Astrocyte (in vitro differentiated cells and primary cell): ENCODE measurements around the gene LRRTM4. TPM values are rescaled to one million over a fixed set of nuclear protein-coding genes. Genes with fewer than 3 reads are reported as not detected.

Experiments
- DNase-seq: peaks from one replicate; pipeline ENCODE4 v3.0.0-alpha.2; 2010; ENCODE audit warnings: low read depth
- FAIRE-seq: peaks from 2 replicates; lab custom pipeline; 2011; peaks lifted over from hg19 to GRCh38; lab: Jason Lieb, UNC
- H2AFZ ChIP-seq: 2 replicates; pipeline ENCODE4 v1.6.0; 2012; ENCODE audit warnings: low read depth, low read length, inconsistent platforms
- H3K27ac ChIP-seq: 2 replicates; pipeline ENCODE4 v1.5.1; 2011; ENCODE audit warnings: low read depth, low read length, inconsistent platforms
- H3K27me3 ChIP-seq: 2 replicates; pipeline ENCODE4 v1.6.0; 2011; ENCODE audit warnings: low read length, inconsistent platforms; ENCODE audit not compliant: insufficient read depth
- H3K36me3 ChIP-seq: 2 replicates; pipeline ENCODE4 v1.5.1; 2011; ENCODE audit warnings: low read length, inconsistent platforms; ENCODE audit not compliant: insufficient read depth
- H3K4me1 ChIP-seq: 2 replicates; pipeline ENCODE4 v1.5.1; 2011; ENCODE audit warnings: low read length, inconsistent platforms; ENCODE audit not compliant: insufficient read depth
- H3K4me2 ChIP-seq: 2 replicates; pipeline ENCODE4 v1.6.0; 2012; ENCODE audit warnings: low read length, inconsistent platforms
- H3K4me3 ChIP-seq: 2 replicates; pipeline ENCODE4 v1.5.1; 2011; ENCODE audit warnings: low read depth, mild to moderate bottlenecking, low read length, inconsistent platforms; ENCODE audit not compliant: insufficient read depth
- H3K79me2 ChIP-seq: 2 replicates; pipeline ENCODE4 v1.6.0; 2012; ENCODE audit warnings: mild to moderate bottlenecking, low read length, inconsistent platforms; ENCODE audit not compliant: insufficient read depth
- H3K9ac ChIP-seq: 2 replicates; pipeline ENCODE4 v1.6.0; 2012; ENCODE audit warnings: mild to moderate bottlenecking, low read length, inconsistent platforms
- H3K9me3 ChIP-seq: 2 replicates; pipeline ENCODE4 v1.5.1; 2012; ENCODE audit warnings: low read depth, mild to moderate bottlenecking, low read length, inconsistent platforms; ENCODE audit not compliant: insufficient read depth
- H4K20me1 ChIP-seq: 2 replicates; pipeline ENCODE4 v1.6.0; 2012; ENCODE audit warnings: low read length, inconsistent platforms; ENCODE audit not compliant: insufficient read depth
- H3K27ac Mint-ChIP-seq: one replicate; pipeline ENCODE4 v1.8.0; 2021; ENCODE audit warnings: mild to moderate bottlenecking, mixed read lengths; ENCODE audit not compliant: unreplicated experiment
- H3K27me3 Mint-ChIP-seq: one replicate; pipeline ENCODE4 v1.8.0; 2021; ENCODE audit warnings: low read depth, mixed read lengths; ENCODE audit not compliant: unreplicated experiment
- H3K36me3 Mint-ChIP-seq: one replicate; pipeline ENCODE4 v1.8.0; 2021; ENCODE audit warnings: low read depth, mixed read lengths; ENCODE audit not compliant: unreplicated experiment
- H3K4me1 Mint-ChIP-seq: one replicate; pipeline ENCODE4 v1.8.0; 2021; ENCODE audit warnings: low read depth, mixed read lengths; ENCODE audit not compliant: unreplicated experiment
- H3K4me3 Mint-ChIP-seq: one replicate; pipeline ENCODE4 v1.8.0; 2021; ENCODE audit warnings: mild to moderate bottlenecking, moderate library complexity, mixed read lengths; ENCODE audit not compliant: unreplicated experiment
- H3K9me3 Mint-ChIP-seq: one replicate; pipeline ENCODE4 v1.8.0; 2021; ENCODE audit warnings: mild to moderate bottlenecking, mixed read lengths; ENCODE audit not compliant: unreplicated experiment
- EZH2 ChIP-seq: IDR thresholded peaks from 2 replicates; pipeline ENCODE4 v1.6.1; 2012; ENCODE audit warnings: mild to moderate bottlenecking, low read length, inconsistent platforms; ENCODE audit not compliant: insufficient read depth
- total RNA-seq: library from RNA; stranded (reverse); gene quantifications from 2 replicates; pipeline ENCODE4 v1.2.1, GENCODE V29; 2021
- TF ChIP-seq, protein P1 (sequence below): IDR thresholded peaks from 2 replicates; pipeline ENCODE4 v1.5.1; 2011; ENCODE audit warnings: low read depth, mild to moderate bottlenecking, inconsistent platforms, low read length, moderate library complexity; ENCODE audit not compliant: insufficient read depth

The LRRTM4 gene
- total RNA-seq, 1 donor from 2014 or later = 0.59 TPM

DNA sequence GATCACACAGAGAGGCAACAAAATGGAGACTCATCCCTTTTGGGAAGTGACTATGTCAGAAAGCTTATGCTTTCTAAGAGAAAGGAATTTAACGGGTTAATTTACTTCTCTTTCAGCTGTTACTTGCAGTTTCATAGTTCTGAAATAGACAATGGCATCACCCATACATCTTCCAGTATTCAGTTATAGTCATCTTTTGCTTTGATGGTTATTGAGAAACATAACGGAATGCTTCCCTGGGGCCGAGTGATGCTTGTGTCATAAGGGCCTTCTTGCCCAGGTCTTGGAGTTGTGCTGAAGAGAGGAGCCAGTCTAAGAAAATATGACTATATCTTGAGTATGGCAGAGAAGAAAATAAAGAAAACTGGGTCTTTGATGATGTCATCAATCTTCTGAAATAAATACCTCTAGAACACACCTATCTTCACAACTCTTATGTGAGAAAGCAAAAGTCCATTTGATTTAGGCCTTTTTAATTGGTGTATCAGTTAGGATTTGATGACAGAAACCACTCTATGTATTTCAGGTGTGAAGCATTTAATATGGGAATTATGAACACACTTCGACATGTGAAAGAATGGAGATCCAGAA lies 328.2 kb downstream of the LRRTM4 start:
- H3K4me1 ChIP-seq = no peaks in the 10 kb centered on the region
- H4K20me1 ChIP-seq = no peaks in the 10 kb centered on the region
- Mint-ChIP-seq H3K27me3 (no peaks in the 10 kb centered on the region), H3K36me3 (no peaks in the 10 kb centered on the region), H3K4me1 (no peaks in the 10 kb centered on the region), H3K27ac (no peak overlapping the region), H3K9me3 (no peaks in the 10 kb centered on the region), H3K4me3 (no peak overlapping the region)
- H3K9ac ChIP-seq = no peak overlapping the region
- TF ChIP-seq EZH2 = no peak
- TF ChIP-seq, protein P1, sequence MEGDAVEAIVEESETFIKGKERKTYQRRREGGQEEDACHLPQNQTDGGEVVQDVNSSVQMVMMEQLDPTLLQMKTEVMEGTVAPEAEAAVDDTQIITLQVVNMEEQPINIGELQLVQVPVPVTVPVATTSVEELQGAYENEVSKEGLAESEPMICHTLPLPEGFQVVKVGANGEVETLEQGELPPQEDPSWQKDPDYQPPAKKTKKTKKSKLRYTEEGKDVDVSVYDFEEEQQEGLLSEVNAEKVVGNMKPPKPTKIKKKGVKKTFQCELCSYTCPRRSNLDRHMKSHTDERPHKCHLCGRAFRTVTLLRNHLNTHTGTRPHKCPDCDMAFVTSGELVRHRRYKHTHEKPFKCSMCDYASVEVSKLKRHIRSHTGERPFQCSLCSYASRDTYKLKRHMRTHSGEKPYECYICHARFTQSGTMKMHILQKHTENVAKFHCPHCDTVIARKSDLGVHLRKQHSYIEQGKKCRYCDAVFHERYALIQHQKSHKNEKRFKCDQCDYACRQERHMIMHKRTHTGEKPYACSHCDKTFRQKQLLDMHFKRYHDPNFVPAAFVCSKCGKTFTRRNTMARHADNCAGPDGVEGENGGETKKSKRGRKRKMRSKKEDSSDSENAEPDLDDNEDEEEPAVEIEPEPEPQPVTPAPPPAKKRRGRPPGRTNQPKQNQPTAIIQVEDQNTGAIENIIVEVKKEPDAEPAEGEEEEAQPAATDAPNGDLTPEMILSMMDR = no peak
- no peak overlapping the region for H3K4me3 ChIP-seq
- H3K9me3 ChIP-seq = no peaks in the 10 kb centered on the region
- no peaks in the 10 kb centered on the region for H3K79me2 ChIP-seq
- no peak overlapping the region for H3K4me2 ChIP-seq
- H2AFZ ChIP-seq = no peak overlapping the region
- FAIRE-seq (no peak), DNase-seq (no peak)
- H3K27me3 ChIP-seq = no peaks in the 10 kb centered on the region
- H3K27ac ChIP-seq = no peak overlapping the region
- no peaks in the 10 kb centered on the region for H3K36me3 ChIP-seq

- Mint-ChIP-seq H3K4me3 (no peak overlapping the region), H3K27me3 (no peaks in the 10 kb centered on the region), H3K9me3 (no peaks in the 10 kb centered on the region), H3K36me3 (no peaks in the 10 kb centered on the region), H3K27ac (no peak overlapping the region), H3K4me1 (no peaks in the 10 kb centered on the region)
- Histone ChIP-seq H3K4me3 (no peak overlapping the region), H4K20me1 (no peaks in the 10 kb centered on the region), H3K9me3 (no peaks in the 10 kb centered on the region), H3K4me1 (no peaks in the 10 kb centered on the region), H3K4me2 (no peak overlapping the region), H3K79me2 (no peaks in the 10 kb centered on the region), H3K27me3 (no peaks in the 10 kb centered on the region), H3K36me3 (no peaks in the 10 kb centered on the region), H3K27ac (no peak overlapping the region), H2AFZ (no peak overlapping the region), H3K9ac (no peak overlapping the region)
- FAIRE-seq = no peak
- TF ChIP-seq, protein P1 = no peak
- no peak for TF ChIP-seq EZH2
- DNase-seq = no peak
Measured at GRCh38 chr2:77192811-77193289, 329.3 kb downstream of the LRRTM4 start.

DNA sequence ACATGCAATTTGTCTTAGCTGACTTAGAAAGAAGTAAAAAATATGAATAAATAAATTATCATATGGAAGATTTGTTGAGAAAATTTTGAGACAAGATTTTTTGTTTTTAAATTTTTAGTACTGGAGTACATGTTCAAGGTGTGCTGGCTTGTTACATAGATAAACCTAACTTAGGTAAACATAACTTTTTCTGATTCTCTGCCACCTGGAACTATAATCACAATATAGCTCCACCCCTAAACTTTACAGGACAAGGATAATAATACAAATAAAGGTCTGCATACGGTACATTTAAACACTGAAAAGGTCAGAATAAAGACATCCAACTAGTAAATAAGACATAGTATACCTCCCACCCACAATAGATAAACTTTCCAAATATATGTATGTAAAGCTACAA lies 330.5 kb downstream of the LRRTM4 start:
- H3K36me3 Mint-ChIP-seq = no peaks in the 10 kb centered on the region
- no peak for TF ChIP-seq EZH2
- Histone ChIP-seq H3K4me2 (no peak overlapping the region), H3K4me3 (no peak overlapping the region), H4K20me1 (no peaks in the 10 kb centered on the region), H2AFZ (no peak overlapping the region), H3K27ac (no peak overlapping the region), H3K4me1 (no peaks in the 10 kb centered on the region), H3K79me2 (no peaks in the 10 kb centered on the region), H3K27me3 (no peaks in the 10 kb centered on the region), H3K9ac (no peak overlapping the region), H3K9me3 (no peaks in the 10 kb centered on the region), H3K36me3 (no peaks in the 10 kb centered on the region)
- FAIRE-seq = no peak
- H3K9me3 Mint-ChIP-seq = no peaks in the 10 kb centered on the region
- H3K27ac Mint-ChIP-seq = no peak overlapping the region
- no peaks in the 10 kb centered on the region for H3K27me3 Mint-ChIP-seq
- H3K4me1 Mint-ChIP-seq = no peaks in the 10 kb centered on the region
- DNase-seq = no peak
- no peak overlapping the region for H3K4me3 Mint-ChIP-seq
